ENCODE results near the gene ATP6V1G2. TPM values are rescaled to one million over a fixed set of nuclear protein-coding genes. Genes with fewer than 3 reads are reported as not detected.
"Not testable (repeated sequence)": the region's sequence is repeated elsewhere in the genome, so short reads cannot be mapped to it uniquely, and the experiment has no call there.

ATP6V1G2 gene
- total RNA-seq, 4 donors from 2014 or later = 1.2 to 1.6 TPM; not detected in 2

DNA sequence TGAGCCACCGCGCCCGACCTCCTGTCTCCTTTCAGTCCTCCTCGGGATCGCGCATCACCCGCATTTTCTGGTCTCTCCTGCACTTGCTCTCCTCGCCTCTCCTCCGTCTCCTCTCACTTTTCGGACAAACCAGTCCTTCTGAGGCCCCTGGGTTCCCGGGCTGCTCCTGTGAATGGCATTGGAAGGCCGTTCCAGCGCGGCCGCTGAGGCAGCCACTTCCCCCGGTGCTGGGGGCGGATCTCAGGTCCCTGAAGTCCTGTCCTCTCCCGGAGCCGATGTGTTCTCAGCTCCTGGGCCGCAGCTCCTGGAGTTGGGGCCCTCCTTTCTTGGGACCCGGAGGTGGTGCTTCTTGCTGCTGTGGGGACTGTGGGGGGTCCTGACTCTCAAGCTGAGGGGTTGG lies 47.7 kb downstream of the ATP6V1G2 start:
- Histone ChIP-seq H3K27ac (no peak overlapping the region), H3K36me3 (no peaks in the 10 kb centered on the region), H3K4me3 (no peak overlapping the region), H3K27me3 (no peaks in the 10 kb centered on the region), H3K4me1 (peaks cover 0 to 3% of the 10 kb centered on the region in 2 donors), H3K9me3 (no peaks in the 10 kb centered on the region)
- intact Hi-C loops (cut with DNase I; ENCODE audit: low total_unique reads) = no loop called here
- no peak for DNase-seq
- TF ChIP-seq, protein P1, sequence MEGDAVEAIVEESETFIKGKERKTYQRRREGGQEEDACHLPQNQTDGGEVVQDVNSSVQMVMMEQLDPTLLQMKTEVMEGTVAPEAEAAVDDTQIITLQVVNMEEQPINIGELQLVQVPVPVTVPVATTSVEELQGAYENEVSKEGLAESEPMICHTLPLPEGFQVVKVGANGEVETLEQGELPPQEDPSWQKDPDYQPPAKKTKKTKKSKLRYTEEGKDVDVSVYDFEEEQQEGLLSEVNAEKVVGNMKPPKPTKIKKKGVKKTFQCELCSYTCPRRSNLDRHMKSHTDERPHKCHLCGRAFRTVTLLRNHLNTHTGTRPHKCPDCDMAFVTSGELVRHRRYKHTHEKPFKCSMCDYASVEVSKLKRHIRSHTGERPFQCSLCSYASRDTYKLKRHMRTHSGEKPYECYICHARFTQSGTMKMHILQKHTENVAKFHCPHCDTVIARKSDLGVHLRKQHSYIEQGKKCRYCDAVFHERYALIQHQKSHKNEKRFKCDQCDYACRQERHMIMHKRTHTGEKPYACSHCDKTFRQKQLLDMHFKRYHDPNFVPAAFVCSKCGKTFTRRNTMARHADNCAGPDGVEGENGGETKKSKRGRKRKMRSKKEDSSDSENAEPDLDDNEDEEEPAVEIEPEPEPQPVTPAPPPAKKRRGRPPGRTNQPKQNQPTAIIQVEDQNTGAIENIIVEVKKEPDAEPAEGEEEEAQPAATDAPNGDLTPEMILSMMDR (IDR thresholded peaks at IDR 0.05) = no peak
- no peak for TF ChIP-seq POLR2A (IDR thresholded peaks at IDR 0.05)

DNA sequence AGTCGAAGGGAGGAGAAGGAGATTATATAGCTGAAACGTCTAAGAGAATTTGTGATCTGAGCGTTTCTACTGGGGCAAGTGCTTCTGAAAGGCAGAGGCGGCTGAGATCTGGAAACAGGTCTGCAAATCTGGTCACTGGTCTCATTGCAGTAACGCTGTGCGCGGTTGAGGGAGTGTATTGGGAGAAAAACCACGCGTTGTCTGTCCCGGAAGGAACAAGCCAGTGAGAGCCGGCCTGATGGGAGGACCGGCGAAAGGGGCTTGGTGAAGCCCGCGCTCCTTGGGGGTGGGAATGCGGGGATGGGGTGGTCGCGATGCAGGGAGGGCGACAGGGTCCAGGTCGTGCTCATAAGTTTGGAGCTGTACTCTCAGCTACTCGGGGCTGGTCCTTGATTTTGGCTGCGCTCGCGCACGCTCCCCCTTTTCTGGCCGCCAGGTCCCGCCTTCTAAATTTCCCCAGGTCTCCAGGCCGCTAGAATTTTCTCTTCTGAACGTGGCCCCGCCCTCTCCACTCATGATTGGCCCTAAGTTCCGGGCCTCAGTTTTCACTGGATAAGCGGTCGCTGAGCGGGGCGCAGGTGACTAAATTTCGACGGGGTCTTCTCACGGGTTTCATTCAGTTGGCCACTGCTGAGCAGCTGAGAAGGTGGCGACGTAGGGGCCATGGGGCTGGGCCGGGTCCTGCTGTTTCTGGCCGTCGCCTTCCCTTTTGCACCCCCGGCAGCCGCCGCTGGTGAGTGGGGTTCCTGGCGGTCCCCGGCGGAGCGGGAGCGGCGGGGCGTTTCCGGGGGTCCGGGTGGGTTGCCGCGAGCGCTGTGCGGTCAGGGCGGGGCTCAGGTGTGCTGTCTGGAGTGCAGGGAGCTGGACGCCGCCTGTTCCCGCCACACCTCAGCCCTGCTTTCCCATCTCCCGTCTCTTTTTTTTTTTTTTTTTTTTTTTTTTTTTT lies 48.6 kb downstream of the ATP6V1G2 start, which contains the start of gene MICB:
TSS of gene MICB (plus strand) at position 615 of the 946 bp plus-strand sequence. CDS start at position 664, 49 bp downstream.
- Histone ChIP-seq H3K27me3 (no peaks in the 10 kb centered on the region), H3K27ac (peak within 1 kb of the TSS; percentile 59 to 74), H3K4me1 (peaks cover 0 to 3% of the 10 kb centered on the region in 2 donors), H3K9me3 (no peaks in the 10 kb centered on the region), H3K36me3 (no peaks in the 10 kb centered on the region), H3K4me3 (peak within 1 kb of the TSS; percentile 42 to 45)
- peak; percentile 59 to 74 for DNase-seq
- peak; percentile 41 to 82 for TF ChIP-seq POLR2A (IDR thresholded peaks at IDR 0.05)
- TF ChIP-seq, protein P1 (IDR thresholded peaks at IDR 0.05) = peak in 2 of 4 experiments; percentile 11 to 14
- intact Hi-C loops (cut with DNase I; ENCODE audit: low total_unique reads) = no loop called here

DNA sequence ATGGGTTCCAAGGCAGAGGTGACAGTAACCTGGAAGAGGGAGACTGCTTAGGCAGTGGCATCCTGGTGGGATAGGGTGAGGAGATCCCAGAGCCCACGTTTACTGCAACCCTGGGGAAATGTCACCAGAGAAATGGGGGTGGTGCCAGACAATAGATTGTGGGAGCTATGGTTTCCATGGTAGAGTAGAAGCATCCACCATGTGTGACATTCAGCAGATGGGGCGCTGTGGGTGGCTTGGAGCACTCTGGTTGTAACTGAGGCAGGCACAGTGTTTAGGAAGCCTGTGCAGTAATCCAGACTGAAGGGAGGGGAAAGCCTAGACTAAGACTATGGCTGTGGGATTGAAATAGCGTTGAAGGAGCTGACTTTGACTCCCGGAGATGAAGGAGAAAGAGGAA lies 49.6 kb downstream of the ATP6V1G2 start:
- intact Hi-C loops (cut with DNase I; ENCODE audit: low total_unique reads); H3K4me3 ChIP-seq; H3K4me1 ChIP-seq; DNase-seq; H3K27me3 ChIP-seq; H3K9me3 ChIP-seq; H3K36me3 ChIP-seq: not testable (repeated sequence)
- peak overlapping the region; percentile 59 to 74 for H3K27ac ChIP-seq

DNA sequence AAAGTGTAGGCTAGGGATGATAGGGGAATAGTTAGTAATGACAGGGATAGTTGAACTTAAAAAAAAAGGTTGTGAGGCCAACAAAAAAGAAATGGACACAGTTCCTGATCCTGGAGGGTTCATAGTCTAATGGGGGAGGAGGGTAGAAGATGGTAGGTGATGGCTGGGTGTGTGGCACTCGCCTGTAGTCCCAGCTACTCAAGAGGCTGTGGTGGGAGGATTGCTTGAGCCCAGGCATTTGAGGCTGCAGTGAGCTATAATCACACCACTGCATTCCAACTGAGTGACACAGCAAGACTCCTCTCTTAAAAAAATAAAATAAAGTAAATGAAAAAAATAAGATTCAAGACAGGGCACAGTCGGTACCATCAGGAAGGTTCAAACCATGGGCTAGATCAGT lies 50.8 kb downstream of the ATP6V1G2 start:
- intact Hi-C loops (cut with DNase I; ENCODE audit: low total_unique reads) = no loop called here
- TF ChIP-seq, protein P1 (IDR thresholded peaks at IDR 0.05) = no peak
- TF ChIP-seq POLR2A (IDR thresholded peaks at IDR 0.05) = no peak
- Histone ChIP-seq H3K4me3 (no peak overlapping the region), H3K36me3 (no peaks in the 10 kb centered on the region), H3K27me3 (no peaks in the 10 kb centered on the region), H3K27ac (peak overlapping the region; percentile 76 to 83), H3K9me3 (no peaks in the 10 kb centered on the region), H3K4me1 (peaks cover 0 to 3% of the 10 kb centered on the region in 2 donors)
- no peak for DNase-seq

Small RNA genes within 50 kb of the gene (small RNA-seq; reads per million reads assigned to genes)
- gene AL663061.1 (not detected), gene RF00019 (not detected), gene SNORD117 (537 reads per million, percentile 97 among the genes with 10 or more reads in this experiment), gene SNORD84 (not detected)

Other genes with a start within 250 kb of the ATP6V1G2 start
- gene HLA-B, start 189.4 kb downstream of the ATP6V1G2 start, total RNA-seq = 1,000 to 10,000 TPM in 1 of 4 donors, 100 to 1,000 TPM in 3; 134 to 1,272 (median 737) TPM
- gene MICA, start 143.0 kb downstream of the ATP6V1G2 start, total RNA-seq = 10 to 100 TPM in 3 of 4 donors, 1 to 10 TPM in 1; 9.1 to 31.7 (median 17.2) TPM
- 1 to 10 TPM; 1.9 to 4.8 (median 2.9) TPM for gene MICB, start 48.5 kb downstream of the ATP6V1G2 start, total RNA-seq
- not detected for gene MCCD1, start 17.6 kb downstream of the ATP6V1G2 start, total RNA-seq
- gene DDX39B, start 4.6 kb downstream of the ATP6V1G2 start, total RNA-seq = 100 to 1,000 TPM; 119 to 429 (median 282) TPM
- 10 to 100 TPM; 19.7 to 38.5 (median 20.8) TPM for gene NFKBIL1, start 1.0 kb upstream of the ATP6V1G2 start, total RNA-seq
- under 1 TPM in 1 of 4 donors, not detected in 3; 0.30 TPM for gene LTA, start 25.7 kb upstream of the ATP6V1G2 start, total RNA-seq
- 1 to 10 TPM in 1 of 4 donors, not detected in 3; 1.3 TPM for gene TNF, start 29.0 kb upstream of the ATP6V1G2 start, total RNA-seq
- gene LTB, start 35.8 kb upstream of the ATP6V1G2 start, total RNA-seq = 1 to 10 TPM in 1 of 4 donors, not detected in 3; 1.5 TPM
- 100 to 1,000 TPM in 1 of 4 donors, 1 to 10 TPM in 2, not detected in 1; 2.6 to 229 (median 3.2) TPM for gene LST1, start 39.7 kb upstream of the ATP6V1G2 start, total RNA-seq
- gene NCR3, start 46.4 kb upstream of the ATP6V1G2 start, total RNA-seq = not detected
- 10 to 100 TPM in 2 of 4 donors, 1 to 10 TPM in 2; 1.5 to 25.6 (median 14.5) TPM for gene AIF1, start 68.6 kb upstream of the ATP6V1G2 start, total RNA-seq
- 100 to 1,000 TPM in 1 of 4 donors, 10 to 100 TPM in 3; 35.4 to 218 (median 48.0) TPM for gene PRRC2A, start 74.1 kb upstream of the ATP6V1G2 start, total RNA-seq
- 100 to 1,000 TPM in 3 of 4 donors, 10 to 100 TPM in 1; 92.2 to 233 (median 139) TPM for gene BAG6, start 106.1 kb upstream of the ATP6V1G2 start, total RNA-seq
- gene APOM, start 109.3 kb upstream of the ATP6V1G2 start, total RNA-seq = 1 to 10 TPM in 3 of 4 donors, not detected in 1; 1.9 to 2.9 (median 2.6) TPM
- 10 to 100 TPM in 3 of 4 donors, 1 to 10 TPM in 1; 6.2 to 31.9 (median 24.6) TPM for gene C6orf47, start 114.2 kb upstream of the ATP6V1G2 start, total RNA-seq
- gene GPANK1, start 118.4 kb upstream of the ATP6V1G2 start, total RNA-seq = 10 to 100 TPM in 3 of 4 donors, 1 to 10 TPM in 1; 5.1 to 25.6 (median 15.4) TPM
- gene CSNK2B, start 119.5 kb upstream of the ATP6V1G2 start, total RNA-seq = 100 to 1,000 TPM in 3 of 4 donors, 10 to 100 TPM in 1; 67.5 to 157 (median 107) TPM
- 10 to 100 TPM in 1 of 4 donors, 1 to 10 TPM in 3; 1.0 to 27.4 (median 4.3) TPM for gene LY6G5B, start 123.4 kb upstream of the ATP6V1G2 start, total RNA-seq
- 1 to 10 TPM in 3 of 4 donors, not detected in 1; 1.0 to 4.4 (median 3.8) TPM for gene LY6G5C, start 134.5 kb upstream of the ATP6V1G2 start, total RNA-seq
- gene ABHD16A, start 156.7 kb upstream of the ATP6V1G2 start, total RNA-seq = 10 to 100 TPM; 25.9 to 50.9 (median 37.9) TPM
- gene LY6G6F, start 160.3 kb upstream of the ATP6V1G2 start, total RNA-seq = not detected
- gene LY6G6D, start 168.7 kb upstream of the ATP6V1G2 start, total RNA-seq = 1 to 10 TPM in 1 of 4 donors, not detected in 3; 2.0 TPM
- gene LY6G6C, start 175.1 kb upstream of the ATP6V1G2 start, total RNA-seq = 1 to 10 TPM in 1 of 4 donors, not detected in 3; 1.4 TPM
- under 1 TPM in 1 of 4 donors, not detected in 3; 0.49 TPM for gene MPIG6B, start 176.8 kb upstream of the ATP6V1G2 start, total RNA-seq
- gene DDAH2, start 182.7 kb upstream of the ATP6V1G2 start, total RNA-seq = 100 to 1,000 TPM in 3 of 4 donors, 10 to 100 TPM in 1; 97.6 to 240 (median 158) TPM
- gene CLIC1, start 189.9 kb upstream of the ATP6V1G2 start, total RNA-seq = 100 to 1,000 TPM; 173 to 328 (median 216) TPM
- gene MSH5, start 193.4 kb upstream of the ATP6V1G2 start, total RNA-seq = 10 to 100 TPM in 3 of 4 donors, not detected in 1; 16.7 to 41.5 (median 22.1) TPM
- 1 to 10 TPM in 2 of 4 donors, not detected in 2; 1.7 to 4.4 TPM for gene SAPCD1, start 216.0 kb upstream of the ATP6V1G2 start, total RNA-seq
- gene VWA7, start 230.7 kb upstream of the ATP6V1G2 start, total RNA-seq = 10 to 100 TPM in 1 of 4 donors, 1 to 10 TPM in 2, under 1 TPM in 1; 0.88 to 24.1 (median 3.1) TPM
- gene VARS1, start 249.1 kb upstream of the ATP6V1G2 start, total RNA-seq = 100 to 1,000 TPM in 1 of 4 donors, 10 to 100 TPM in 3; 35.6 to 118 (median 53.4) TPM

All from uterus (tissue), 4 donors.